K562 (cell line): ENCODE data around the gene COX6A2.

Experiments
- CBFA2T3 ChIP-seq: fragments of 450-650 bp; IDR thresholded peaks from 2 replicates; pipeline ENCODE4 v1.6.1; 2017
- CHD4 ChIP-seq: fragments of 200-600 bp; sonication (generic); IDR thresholded peaks from 3 replicates; pipeline ENCODE4 v1.6.1; 2012; ENCODE audit warnings: low read depth, mild to moderate bottlenecking, mixed read lengths, low read length, inconsistent platforms; ENCODE audit not compliant: insufficient read depth, insufficient replicate concordance, poor library complexity, severe bottlenecking
- CREM ChIP-seq: IDR thresholded peaks from 2 replicates; pipeline ENCODE4 v1.6.1; 2014; ENCODE audit warnings: antibody characterized with exemption, low read depth
- CTCF ChIP-seq, 3 experiments: IDR thresholded peaks in 2 of 3; conservative IDR thresholded peaks in 1 of 3; 2 replicates each; pipeline ENCODE4 v1.5.1; 2011 to 2012; ENCODE audit warnings: low read length in 3 of 3, mild to moderate bottlenecking in 3 of 3, control low read depth in 2 of 3, improper control_type of control experiment in 1 of 3, inconsistent platforms in 1 of 3, low read depth in 1 of 3, mixed read lengths in 1 of 3, moderate library complexity in 1 of 3; ENCODE audit not compliant: insufficient read depth in 2 of 3
- FOXK1 ChIP-seq: sonication (generic); formaldehyde crosslinking; IDR thresholded peaks from 2 replicates; pipeline ENCODE4 v1.8.0; 2022; ENCODE audit warnings: missing genetic modification reagents, mild to moderate bottlenecking, borderline replicate concordance
- HDAC3 ChIP-seq: fragments of 450-650 bp; IDR thresholded peaks from 2 replicates; pipeline ENCODE4 v1.6.1; 2018; ENCODE audit warnings: borderline replicate concordance, mild to moderate bottlenecking, moderate library complexity; ENCODE audit not compliant: partially characterized antibody
- KLF1 ChIP-seq: fragments of 450-650 bp; IDR thresholded peaks from 2 replicates; pipeline ENCODE4 v1.6.1; 2016; ENCODE audit warnings: missing genetic modification characterization, missing compliant biosample characterization
- NBN ChIP-seq: fragments of 450-650 bp; IDR thresholded peaks from 2 replicates; pipeline ENCODE4 v1.6.1; 2016; ENCODE audit warnings: low read depth, mild to moderate bottlenecking
- NCOA6 ChIP-seq: fragments of 450-650 bp; IDR thresholded peaks from 2 replicates; pipeline ENCODE4 v1.6.1; 2017; ENCODE audit warnings: mild to moderate bottlenecking
- POLR2A ChIP-seq: fragments of 450-650 bp; conservative IDR thresholded peaks from 2 replicates; pipeline ENCODE4 v1.6.1; 2016
- RFX5 ChIP-seq: IDR thresholded peaks from 2 replicates; pipeline ENCODE4 v1.6.1; 2011; ENCODE audit warnings: low read depth, mild to moderate bottlenecking, improper control_type of control experiment, low read length
- ZNF277 ChIP-seq: fragments of 250-450 bp; sonication (Bioruptor Pico); IDR thresholded peaks from 2 replicates; pipeline ENCODE4 v1.8.0; 2022; ENCODE audit warnings: inconsistent platforms, mild to moderate bottlenecking, moderate library complexity, borderline replicate concordance
- ZNF384 ChIP-seq: IDR thresholded peaks from 2 replicates; pipeline ENCODE4 v1.6.1; 2012; ENCODE audit warnings: low read depth, low read length, improper control_type of control experiment

DNA sequence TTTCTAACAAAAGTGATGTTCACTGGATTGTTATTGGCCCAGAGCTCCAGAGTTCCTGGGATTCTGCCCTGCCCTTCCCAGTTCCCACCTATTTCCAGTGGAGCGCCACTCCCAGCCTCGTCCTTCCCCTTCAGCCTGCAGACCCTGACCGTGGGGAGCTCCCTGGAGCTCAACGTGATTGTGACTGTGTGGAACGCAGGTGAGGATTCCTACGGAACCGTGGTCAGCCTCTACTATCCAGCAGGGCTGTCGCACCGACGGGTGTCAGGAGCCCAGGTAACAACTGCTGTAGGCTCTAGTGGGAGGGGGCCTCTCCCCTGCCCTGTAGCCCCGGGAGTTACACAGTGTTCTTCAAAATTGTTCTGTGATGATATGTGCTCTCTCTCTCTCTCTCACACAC lies 11.8 kb downstream of the COX6A2 start:
- TF ChIP-seq FOXK1 (CRISPR knock-in tag): no peak
- TF ChIP-seq CHD4: no peak
- no peak for TF ChIP-seq NBN
- no peak for TF ChIP-seq HDAC3
- no peak for TF ChIP-seq ZNF277
- TF ChIP-seq POLR2A: no peak
- no peak for TF ChIP-seq ZNF384
- TF ChIP-seq CBFA2T3: no peak
- TF ChIP-seq KLF1 (tag): no peak
- TF ChIP-seq RFX5: no peak
- TF ChIP-seq CTCF (IDR thresholded peaks at IDR 0.05 in 2 of 3, conservative IDR thresholded peaks at IDR 0.05 in 1 of 3; ENCODE audit: insufficient read depth in 2 of 3, low read depth in 1 of 3, low read length in 3 of 3): no peak
- TF ChIP-seq CREM: no peak
- TF ChIP-seq NCOA6: no peak
